ENCODE measurements around the gene NOG. TPM values are rescaled to one million over a fixed set of nuclear protein-coding genes. Genes with fewer than 3 reads are reported as not detected.

NOG gene
- total RNA-seq (2014; rRNA removed; shearing (Covaris generic)): not detected in 2 replicates
- 0.06 and 0.09 TPM in 2 replicates for polyA plus RNA-seq (2015; cell fraction: cytosol; rRNA removed)
- 0.28 TPM in 1 of 2 replicates, not detected in the other for polyA plus RNA-seq (2015; cell fraction: nucleus; rRNA removed)

- in situ Hi-C loops (cut with HindIII; ENCODE audit: low pct_unique_long_range_greater_than_20kb, low sequenced_read_pairs): loop anchor here (25.0 kb wide), 1 partner anchor 119 kb away; no protein-coding TSS in a partner anchor
Observed at GRCh38 chr17:56593646-56594319, at the start of gene NOG. TSS of gene NOG (plus strand) at chr17:56593699. CDS start at chr17:56594224, 525 bp downstream.

GRCh38 chr17:56545106-56545505 lies 48.4 kb upstream of the NOG start:
- in situ Hi-C loops (cut with HindIII; ENCODE audit: low pct_unique_long_range_greater_than_20kb, low sequenced_read_pairs): no loop called here
- DNase-seq (ENCODE audit: low read depth, low spot score): no peak

More at GRCh38 chr17:56593646-56594319, at the start of gene NOG:
- peak; percentile 62 for DNase-seq (ENCODE audit: low read depth, low spot score)

- in situ Hi-C loops (cut with HindIII; ENCODE audit: low pct_unique_long_range_greater_than_20kb, low sequenced_read_pairs): no loop called here
- DNase-seq (ENCODE audit: low read depth, low spot score): no peak
Observed at GRCh38 chr17:56545930-56546329, 47.6 kb upstream of the NOG start.

- in situ Hi-C loops (cut with HindIII; ENCODE audit: low pct_unique_long_range_greater_than_20kb, low sequenced_read_pairs): no loop called here
- no peak for DNase-seq (ENCODE audit: low read depth, low spot score)
Observed at GRCh38 chr17:56548661-56549060, 44.8 kb upstream of the NOG start.

GRCh38 chr17:56549501-56549900 lies 44.0 kb upstream of the NOG start:
- in situ Hi-C loops (cut with HindIII; ENCODE audit: low pct_unique_long_range_greater_than_20kb, low sequenced_read_pairs): no loop called here
- DNase-seq (ENCODE audit: low read depth, low spot score): no peak

- DNase-seq (ENCODE audit: low read depth, low spot score): no peak
- in situ Hi-C loops (cut with HindIII; ENCODE audit: low pct_unique_long_range_greater_than_20kb, low sequenced_read_pairs): no loop called here
Observed at GRCh38 chr17:56557682-56558081, 35.8 kb upstream of the NOG start.

- no peak for DNase-seq (ENCODE audit: low read depth, low spot score)
- in situ Hi-C loops (cut with HindIII; ENCODE audit: low pct_unique_long_range_greater_than_20kb, low sequenced_read_pairs): no loop called here
Observed at GRCh38 chr17:56558088-56558487, 35.4 kb upstream of the NOG start.

- in situ Hi-C loops (cut with HindIII; ENCODE audit: low pct_unique_long_range_greater_than_20kb, low sequenced_read_pairs): no loop called here
- no peak for DNase-seq (ENCODE audit: low read depth, low spot score)
Observed at GRCh38 chr17:56570199-56570598, 23.3 kb upstream of the NOG start.

- in situ Hi-C loops (cut with HindIII; ENCODE audit: low pct_unique_long_range_greater_than_20kb, low sequenced_read_pairs): no loop called here
- no peak for DNase-seq (ENCODE audit: low read depth, low spot score)
Observed at GRCh38 chr17:56571456-56571855, 22.0 kb upstream of the NOG start.

GRCh38 chr17:56577190-56577842 lies 16.2 kb upstream of the NOG start:
- in situ Hi-C loops (cut with HindIII; ENCODE audit: low pct_unique_long_range_greater_than_20kb, low sequenced_read_pairs): loop anchor here (25.0 kb wide), 1 partner anchor 135 kb away; no protein-coding TSS in a partner anchor
- DNase-seq (ENCODE audit: low read depth, low spot score): no peak

- DNase-seq (ENCODE audit: low read depth, low spot score): no peak
- in situ Hi-C loops (cut with HindIII; ENCODE audit: low pct_unique_long_range_greater_than_20kb, low sequenced_read_pairs): loop anchor here (25.0 kb wide), 1 partner anchor 134 kb away; no protein-coding TSS in a partner anchor
Observed at GRCh38 chr17:56577843-56578204, 15.7 kb upstream of the NOG start.

- no peak for DNase-seq (ENCODE audit: low read depth, low spot score)
Observed at GRCh38 chr17:56581635-56582627, 11.6 kb upstream of the NOG start.

GRCh38 chr17:56583772-56584171 lies 9.7 kb upstream of the NOG start:
- DNase-seq (ENCODE audit: low read depth, low spot score): no peak
- in situ Hi-C loops (cut with HindIII; ENCODE audit: low pct_unique_long_range_greater_than_20kb, low sequenced_read_pairs): loop anchor here (5.0 to 25.0 kb wide), 2 partner anchors 59 to 129 kb away; no protein-coding TSS in a partner anchor

More at GRCh38 chr17:56581635-56582627, 11.6 kb upstream of the NOG start:
- in situ Hi-C loops (cut with HindIII; ENCODE audit: low pct_unique_long_range_greater_than_20kb, low sequenced_read_pairs): loop anchor here (5.0 to 25.0 kb wide), 2 partner anchors 60 to 130 kb away; no protein-coding TSS in a partner anchor

- no peak for DNase-seq (ENCODE audit: low read depth, low spot score)
- in situ Hi-C loops (cut with HindIII; ENCODE audit: low pct_unique_long_range_greater_than_20kb, low sequenced_read_pairs): loop anchor here (25.0 kb wide), 1 partner anchor 125 kb away; no protein-coding TSS in a partner anchor
Observed at GRCh38 chr17:56587298-56587697, 6.2 kb upstream of the NOG start.

GRCh38 chr17:56592487-56593085 lies 913 bp upstream of the NOG start:
- peak; percentile 52 for DNase-seq (ENCODE audit: low read depth, low spot score)
- in situ Hi-C loops (cut with HindIII; ENCODE audit: low pct_unique_long_range_greater_than_20kb, low sequenced_read_pairs): loop anchor here (25.0 kb wide), 1 partner anchor 120 kb away; no protein-coding TSS in a partner anchor

GRCh38 chr17:56593086-56593645 lies 333 bp upstream of the NOG start:
- in situ Hi-C loops (cut with HindIII; ENCODE audit: low pct_unique_long_range_greater_than_20kb, low sequenced_read_pairs): loop anchor here (25.0 kb wide), 1 partner anchor 119 kb away; no protein-coding TSS in a partner anchor
- no peak for DNase-seq (ENCODE audit: low read depth, low spot score)
